HG02798 (cell line): ENCODE results near the gene SLC15A2.
"Not testable (repeated sequence)": the region's sequence is repeated elsewhere in the genome, so short reads cannot be mapped to it uniquely, and the experiment has no call there.

Source experiments
- ATAC-seq: cut with Tn5 transposase; IDR thresholded peaks from one replicate; pipeline ENCODE4 v1.9.1; 2021; ENCODE audit warnings: mild to moderate bottlenecking; ENCODE audit not compliant: unreplicated experiment, poor library complexity

The SLC15A2 gene

GRCh38 chr3:121918779-121919483 is 24.7 kb downstream of the SLC15A2 start:
- no peak for ATAC-seq

- no peak for ATAC-seq
Measured at GRCh38 chr3:121924734-121925133, 30.5 kb downstream of the SLC15A2 start.

GRCh38 chr3:121926380-121926779 is 32.2 kb downstream of the SLC15A2 start:
- no peak for ATAC-seq

GRCh38 chr3:121938141-121938855 is 44.1 kb downstream of the SLC15A2 start:
- not testable (repeated sequence) for ATAC-seq

GRCh38 chr3:121941592-121941991 is 47.4 kb downstream of the SLC15A2 start:
- ATAC-seq, result no peak

GRCh38 chr3:121942116-121942786 is 48.0 kb downstream of the SLC15A2 start:
- ATAC-seq, result no peak

- ATAC-seq, result no peak
Measured at GRCh38 chr3:121943431-121943830, 49.2 kb downstream of the SLC15A2 start.

- no peak for ATAC-seq
Measured at GRCh38 chr3:121948641-121949040, 54.4 kb downstream of the SLC15A2 start.

GRCh38 chr3:121951291-121951919 is 57.2 kb downstream of the SLC15A2 start:
- no peak for ATAC-seq

GRCh38 chr3:121956363-121956762 is 62.2 kb downstream of the SLC15A2 start:
- ATAC-seq, result no peak

GRCh38 chr3:121957674-121958415 is 63.6 kb downstream of the SLC15A2 start:
- peak; percentile 62 for ATAC-seq

- no peak for ATAC-seq
Measured at GRCh38 chr3:121958801-121959200, 64.6 kb downstream of the SLC15A2 start.

GRCh38 chr3:121961283-121961682 is 67.1 kb downstream of the SLC15A2 start:
- no peak for ATAC-seq

- ATAC-seq, result no peak
Measured at GRCh38 chr3:121962443-121962842, 68.2 kb downstream of the SLC15A2 start.

- ATAC-seq, result no peak
Measured at GRCh38 chr3:121963608-121964007, 69.4 kb downstream of the SLC15A2 start.

- ATAC-seq, result no peak
Measured at GRCh38 chr3:121969631-121970030, 75.4 kb downstream of the SLC15A2 start.

- ATAC-seq, result no peak
Measured at GRCh38 chr3:121970047-121970446, 75.8 kb downstream of the SLC15A2 start.

GRCh38 chr3:121974601-121975111 is 80.5 kb downstream of the SLC15A2 start:
- no peak for ATAC-seq

- ATAC-seq, result no peak
Measured at GRCh38 chr3:121975702-121976302, 81.6 kb downstream of the SLC15A2 start.

- no peak for ATAC-seq
Measured at GRCh38 chr3:121976727-121977126, 82.5 kb downstream of the SLC15A2 start.
